ENCODE data around the gene COL24A1. TPM values are rescaled to one million over a fixed set of nuclear protein-coding genes. Genes with fewer than 3 reads are reported as not detected.
"Not testable (repeated sequence)": the region's sequence is repeated elsewhere in the genome, so short reads cannot be mapped to it uniquely, and the experiment has no call there.

COL24A1 gene
- total and polyA plus RNA-seq, 10 donors = 0.06 to 1.1 (median 0.55) TPM

DNA sequence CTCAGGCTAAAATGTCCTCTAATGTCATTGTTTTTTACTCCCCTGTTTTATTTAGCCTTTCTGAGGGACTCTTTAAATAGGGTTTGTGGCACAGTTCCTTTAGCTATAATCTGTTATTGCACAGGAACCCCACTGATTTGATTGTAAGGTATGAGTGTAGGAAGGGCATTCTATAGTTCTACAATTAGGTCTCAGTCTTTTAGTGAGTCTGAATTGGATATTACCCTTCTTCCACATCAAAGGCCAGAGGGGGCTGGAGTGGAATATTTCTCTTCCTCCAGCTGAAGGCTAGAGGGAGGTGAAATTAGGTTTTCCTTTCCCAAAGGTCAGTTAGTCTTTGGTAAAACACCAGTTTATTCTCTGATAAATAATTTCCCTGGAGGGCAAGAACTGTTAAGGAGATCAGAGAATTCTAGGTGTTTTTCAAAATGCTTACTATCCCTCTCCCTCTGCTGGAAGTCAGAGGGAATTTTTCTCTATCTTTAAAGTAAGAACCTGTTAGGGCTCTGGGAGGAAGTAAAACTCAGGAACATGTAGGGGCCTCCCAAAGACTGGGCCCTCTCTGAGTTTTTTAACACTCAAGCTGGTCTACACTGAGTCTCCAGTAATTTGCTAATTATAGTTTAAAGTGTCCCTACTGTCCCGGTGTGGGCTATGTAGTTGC lies 272.1 kb downstream of the COL24A1 start:
- Histone ChIP-seq H3K4me1 (no peaks in the 10 kb centered on the region), H3K36me3 (no peaks in the 10 kb centered on the region), H3K9me3 (no peaks in the 10 kb centered on the region), H3K4me3 (no peak overlapping the region), H3K27ac (no peak overlapping the region), H3K27me3 (replicated peaks in 1 of 7) (no peaks in the 10 kb centered on the region)
- intact Hi-C loops (cut with DNase I; ENCODE audit: low total_unique reads) = no loop called here
- no peak for DNase-seq
- TF ChIP-seq POLR2AphosphoS5 (IDR thresholded peaks at IDR 0.05) = no peak
- no peak for TF ChIP-seq POLR2A (IDR thresholded peaks at IDR 0.05)
- WGBS, 5 donors = 41 to 58% (median 48%) methylated on average over 1 of the region's 1 CpG

DNA sequence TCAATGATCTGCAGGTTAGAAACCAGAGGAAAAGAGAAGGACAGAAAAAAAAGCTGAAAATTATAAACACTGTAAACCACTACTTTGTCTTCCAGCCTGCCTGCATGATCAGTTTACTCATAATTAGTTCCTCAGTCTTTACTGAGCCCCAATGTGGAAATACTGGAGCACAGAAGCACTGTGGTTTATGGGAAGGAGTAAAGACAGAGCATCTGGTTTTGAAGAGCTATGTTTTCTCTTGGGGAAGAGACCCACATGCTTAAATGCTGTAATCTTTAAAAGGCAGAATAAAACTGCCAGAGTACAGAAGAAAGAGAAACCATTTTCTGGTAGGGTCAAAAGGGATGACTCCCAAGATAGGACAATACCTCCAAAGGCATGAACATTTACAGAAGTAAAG lies 289.4 kb downstream of the COL24A1 start:
- H3K27ac ChIP-seq = no peak overlapping the region
- peaks cover 0 to 3% (median 0%) of the 10 kb centered on the region in 8 donors for H3K9me3 ChIP-seq
- no peak for DNase-seq
- no peaks in the 10 kb centered on the region for H3K4me1 ChIP-seq
- no peaks in the 10 kb centered on the region for H3K36me3 ChIP-seq
- no peaks in the 10 kb centered on the region for H3K27me3 ChIP-seq (replicated peaks in 1 of 7)
- intact Hi-C loops (cut with DNase I; ENCODE audit: low total_unique reads) = no loop called here
- TF ChIP-seq POLR2A (IDR thresholded peaks at IDR 0.05) (no peak), POLR2AphosphoS5 (IDR thresholded peaks at IDR 0.05) (no peak)
- TF ChIP-seq, protein P1, sequence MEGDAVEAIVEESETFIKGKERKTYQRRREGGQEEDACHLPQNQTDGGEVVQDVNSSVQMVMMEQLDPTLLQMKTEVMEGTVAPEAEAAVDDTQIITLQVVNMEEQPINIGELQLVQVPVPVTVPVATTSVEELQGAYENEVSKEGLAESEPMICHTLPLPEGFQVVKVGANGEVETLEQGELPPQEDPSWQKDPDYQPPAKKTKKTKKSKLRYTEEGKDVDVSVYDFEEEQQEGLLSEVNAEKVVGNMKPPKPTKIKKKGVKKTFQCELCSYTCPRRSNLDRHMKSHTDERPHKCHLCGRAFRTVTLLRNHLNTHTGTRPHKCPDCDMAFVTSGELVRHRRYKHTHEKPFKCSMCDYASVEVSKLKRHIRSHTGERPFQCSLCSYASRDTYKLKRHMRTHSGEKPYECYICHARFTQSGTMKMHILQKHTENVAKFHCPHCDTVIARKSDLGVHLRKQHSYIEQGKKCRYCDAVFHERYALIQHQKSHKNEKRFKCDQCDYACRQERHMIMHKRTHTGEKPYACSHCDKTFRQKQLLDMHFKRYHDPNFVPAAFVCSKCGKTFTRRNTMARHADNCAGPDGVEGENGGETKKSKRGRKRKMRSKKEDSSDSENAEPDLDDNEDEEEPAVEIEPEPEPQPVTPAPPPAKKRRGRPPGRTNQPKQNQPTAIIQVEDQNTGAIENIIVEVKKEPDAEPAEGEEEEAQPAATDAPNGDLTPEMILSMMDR (IDR thresholded peaks at IDR 0.05 in 8 of 11, conservative IDR thresholded peaks at IDR 0.05 in 3 of 11) = no peak
- H3K4me3 ChIP-seq = no peak overlapping the region

DNA sequence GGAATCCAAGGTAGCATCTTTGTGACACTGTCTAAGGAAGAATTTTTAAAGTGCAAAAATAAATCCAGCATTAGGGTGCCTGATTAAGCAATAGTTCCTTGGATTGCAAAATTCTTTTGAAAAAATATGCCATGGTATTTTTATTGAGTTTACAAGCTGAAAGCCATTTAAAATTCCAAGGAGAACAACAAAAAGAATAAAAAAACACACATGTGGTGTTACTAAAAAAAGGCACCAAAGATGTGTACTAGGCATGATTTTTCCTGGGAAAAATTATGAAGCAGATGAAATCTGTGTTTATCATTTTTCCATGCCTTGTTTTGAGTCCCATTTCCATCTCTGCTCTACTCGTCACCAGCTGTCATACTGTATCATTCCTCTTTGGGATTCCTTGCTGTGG lies 291.4 kb downstream of the COL24A1 start:
- TF ChIP-seq, protein P1 (IDR thresholded peaks at IDR 0.05 in 8 of 11, conservative IDR thresholded peaks at IDR 0.05 in 3 of 11) = no peak
- TF ChIP-seq POLR2AphosphoS5 (IDR thresholded peaks at IDR 0.05) (no peak), POLR2A (IDR thresholded peaks at IDR 0.05) (no peak)
- Histone ChIP-seq H3K27ac (no peak overlapping the region), H3K4me1 (no peaks in the 10 kb centered on the region), H3K4me3 (no peak overlapping the region), H3K27me3 (replicated peaks in 1 of 7) (no peaks in the 10 kb centered on the region), H3K36me3 (no peaks in the 10 kb centered on the region), H3K9me3 (peaks cover 0 to 3% (median 0%) of the 10 kb centered on the region in 8 donors)
- no peak for DNase-seq
- WGBS, 5 donors = 33 to 77% (median 68%) methylated on average over 1 of the region's 1 CpG
- intact Hi-C loops (cut with DNase I; ENCODE audit: low total_unique reads) = no loop called here

DNA sequence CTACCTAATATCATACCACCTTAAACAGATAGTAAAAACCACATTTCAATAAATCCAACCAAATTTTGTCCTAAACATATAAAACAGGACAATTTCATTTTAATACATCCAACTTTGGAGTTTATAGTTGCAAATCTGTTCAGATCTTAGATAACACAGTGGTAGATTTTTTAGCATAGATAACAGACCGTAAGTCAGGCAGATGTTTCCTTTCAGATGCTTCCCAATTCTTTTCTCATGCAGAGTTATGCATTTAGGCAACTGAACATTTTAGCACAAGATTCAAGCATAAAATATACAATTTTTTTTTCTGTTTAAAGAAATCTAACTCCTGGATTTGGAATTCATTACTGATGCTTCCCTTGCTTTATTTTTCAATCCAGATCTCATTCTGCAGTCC lies 291.8 kb downstream of the COL24A1 start:
- H3K27me3 ChIP-seq (replicated peaks in 1 of 7) = no peaks in the 10 kb centered on the region
- H3K27ac ChIP-seq = no peak overlapping the region
- WGBS, 5 donors = 41 to 73% (median 43%) methylated on average over 1 of the region's 1 CpG
- H3K36me3 ChIP-seq = no peaks in the 10 kb centered on the region
- DNase-seq = no peak
- H3K4me3 ChIP-seq = no peak overlapping the region
- H3K4me1 ChIP-seq = no peaks in the 10 kb centered on the region
- intact Hi-C loops (cut with DNase I; ENCODE audit: low total_unique reads) = no loop called here
- H3K9me3 ChIP-seq = peaks cover 0 to 3% (median 0%) of the 10 kb centered on the region in 8 donors
- TF ChIP-seq POLR2AphosphoS5 (IDR thresholded peaks at IDR 0.05) (no peak), POLR2A (IDR thresholded peaks at IDR 0.05) (no peak)
- TF ChIP-seq, protein P1 (IDR thresholded peaks at IDR 0.05 in 8 of 11, conservative IDR thresholded peaks at IDR 0.05 in 3 of 11) = no peak

DNA sequence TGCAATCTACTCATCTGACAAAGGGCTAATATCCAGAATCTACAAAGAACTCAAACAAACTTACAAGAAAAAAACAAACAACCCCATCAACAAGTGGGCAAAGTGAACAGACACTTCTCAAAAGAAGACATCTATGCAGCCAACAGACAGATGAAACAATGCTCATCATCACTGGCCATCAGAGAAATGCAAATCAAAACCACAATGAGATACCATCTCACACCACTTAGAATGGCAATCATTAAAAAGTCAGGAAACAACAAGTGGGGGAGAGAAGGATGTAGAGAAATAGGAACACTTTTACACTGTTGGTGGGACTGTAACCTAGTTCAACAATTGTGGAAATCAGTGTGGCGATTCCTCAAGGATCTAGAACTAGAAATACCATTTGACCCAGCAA lies 292.9 kb downstream of the COL24A1 start:
- H3K4me3 ChIP-seq; intact Hi-C loops (cut with DNase I; ENCODE audit: low total_unique reads); H3K9me3 ChIP-seq; H3K36me3 ChIP-seq; DNase-seq; H3K27me3 ChIP-seq (replicated peaks in 1 of 7); H3K27ac ChIP-seq; H3K4me1 ChIP-seq: not testable (repeated sequence)
- WGBS, 5 donors = 84 to 93% (median 90%) methylated on average over 1 of the region's 1 CpG
